GM19351 (cell line): Measurements from ENCODE around the gene LRRC8A.
"Not testable (repeated sequence)": the region's sequence is repeated elsewhere in the genome, so short reads cannot be mapped to it uniquely, and the experiment has no call there.

Experiments used
- ATAC-seq: cut with Tn5 transposase; IDR thresholded peaks from one replicate; pipeline ENCODE4 v1.9.1; 2021; ENCODE audit warnings: mild to moderate bottlenecking, moderate library complexity; ENCODE audit not compliant: unreplicated experiment

LRRC8A gene

GRCh38 chr9:128863647-128864046 is 18.3 kb upstream of the LRRC8A start:
- ATAC-seq: peak; percentile 47

- no peak for ATAC-seq
Measured at GRCh38 chr9:128870128-128870940, 11.6 kb upstream of the LRRC8A start.

GRCh38 chr9:128870941-128871265 is 11.0 kb upstream of the LRRC8A start:
- ATAC-seq: not testable (repeated sequence)

- no peak for ATAC-seq
Measured at GRCh38 chr9:128877852-128878251, 4.1 kb upstream of the LRRC8A start.

GRCh38 chr9:128882677-128883603 is 1.0 kb downstream of the LRRC8A start:
- no peak for ATAC-seq

GRCh38 chr9:128884164-128884563 is 2.2 kb downstream of the LRRC8A start:
- no peak for ATAC-seq

GRCh38 chr9:128885376-128885775 is 3.4 kb downstream of the LRRC8A start:
- no peak for ATAC-seq

GRCh38 chr9:128885798-128886197 is 3.9 kb downstream of the LRRC8A start:
- no peak for ATAC-seq

- no peak for ATAC-seq
Measured at GRCh38 chr9:128886211-128886891, 4.4 kb downstream of the LRRC8A start.

- no peak for ATAC-seq
Measured at GRCh38 chr9:128887049-128887448, 5.1 kb downstream of the LRRC8A start.

- ATAC-seq: no peak
Measured at GRCh38 chr9:128887914-128888350, 6.0 kb downstream of the LRRC8A start.

- ATAC-seq: no peak
Measured at GRCh38 chr9:128891321-128892220, 9.6 kb downstream of the LRRC8A start.

GRCh38 chr9:128892221-128892921 is 10.4 kb downstream of the LRRC8A start:
- no peak for ATAC-seq

GRCh38 chr9:128893354-128893753 is 11.4 kb downstream of the LRRC8A start:
- no peak for ATAC-seq

GRCh38 chr9:128894764-128895163 is 12.8 kb downstream of the LRRC8A start:
- no peak for ATAC-seq

- no peak for ATAC-seq
Measured at GRCh38 chr9:128895556-128895955, 13.6 kb downstream of the LRRC8A start.

GRCh38 chr9:128898382-128898781 is 16.4 kb downstream of the LRRC8A start:
- no peak for ATAC-seq

- no peak for ATAC-seq
Measured at GRCh38 chr9:128898845-128899565, 17.1 kb downstream of the LRRC8A start.
